Measurements from ENCODE around the gene NELFA. TPM values are rescaled to one million over a fixed set of nuclear protein-coding genes. Genes with fewer than 3 reads are reported as not detected.

The NELFA gene
- polyA plus RNA-seq, 1 donor (not counting 4 experiments of a cell fraction or from before 2014, with no cell fraction given) = 9.9 TPM

GRCh38 chr4:1976416-1977352, 32.1 kb downstream of the NELFA start:
- no peak for DNase-seq (ENCODE audit: low read depth, low spot score)
- Histone ChIP-seq H3K4me2 (ENCODE audit: control insufficient read depth, extremely low read depth, insufficient read depth, low read depth, low read length) (no peak overlapping the region), H3K9ac (ENCODE audit: control insufficient read depth, extremely low read depth, insufficient read depth, low read length) (no peak overlapping the region), H3K79me2 (ENCODE audit: control insufficient read depth, insufficient read depth, low read length) (no peaks in the 10 kb centered on the region), H3K4me3 (ENCODE audit: control insufficient read depth in 2 of 3, extremely low read depth in 1 of 3, insufficient read depth in 2 of 3, low read depth in 1 of 3, low read length in 3 of 3) (no peak overlapping the region), H3K27me3 (ENCODE audit: control insufficient read depth, extremely low read depth, insufficient read depth, low read length) (no peaks in the 10 kb centered on the region), H4K20me1 (ENCODE audit: control insufficient read depth, extremely low read depth, insufficient read depth, low read length) (peaks cover 2% of the 10 kb centered on the region), H3K9me1 (ENCODE audit: control insufficient read depth, extremely low read depth, insufficient read depth, low read length) (no peaks in the 10 kb centered on the region), H2AFZ (ENCODE audit: control insufficient read depth, low read length) (no peak overlapping the region), H3K27ac (ENCODE audit: control insufficient read depth, insufficient read depth, low read length) (no peak overlapping the region), H3K36me3 (ENCODE audit: control insufficient read depth in 2 of 2, extremely low read depth in 1 of 2, insufficient read depth in 2 of 2, low read length in 2 of 2) (peaks cover 16 to 36% of the 10 kb centered on the region in 2 experiments), H3K9me3 (ENCODE audit: control insufficient read depth, low read depth, low read length) (no peaks in the 10 kb centered on the region), H3K4me1 (ENCODE audit: control insufficient read depth, extremely low read depth, insufficient read depth, low read length) (no peaks in the 10 kb centered on the region)
- TF ChIP-seq CTCF (optimal IDR thresholded peaks at IDR 0.05 in 1 of 3, IDR thresholded peaks at IDR 0.05 in 1 of 3, conservative IDR thresholded peaks at IDR 0.05 in 1 of 3; ENCODE audit: extremely low read depth in 1 of 3, insufficient read depth in 2 of 3, low read length in 3 of 3) = no peak
- no peak for TF ChIP-seq EZH2 (IDR thresholded peaks at IDR 0.05; ENCODE audit: low read length)
- no peak for FAIRE-seq
- dilution Hi-C loops (cut with MboI; ENCODE audit: extremely low pct_ligation_motif_present, low sequenced_read_pairs) = no loop called here

DNA sequence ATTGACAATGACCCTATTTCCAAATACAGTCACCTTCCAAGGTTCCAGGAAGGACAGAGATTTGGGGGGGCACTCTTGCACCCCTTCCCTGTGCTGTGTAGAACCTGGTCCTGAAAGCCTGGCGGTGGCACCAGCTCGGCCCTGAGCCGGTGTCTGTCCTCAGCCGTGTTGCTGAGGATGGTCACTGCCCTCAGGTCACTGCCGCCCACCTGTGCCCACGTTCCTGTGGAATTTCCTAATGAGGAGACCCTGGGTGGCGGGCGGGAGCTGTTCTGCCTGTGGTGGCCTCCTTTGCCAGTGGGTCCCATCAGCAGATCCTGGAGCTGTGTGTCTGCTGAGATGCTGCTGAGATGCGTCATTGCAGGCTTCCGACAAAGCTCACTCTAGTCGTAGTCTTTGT, 32.9 kb downstream of the NELFA start:
- Histone ChIP-seq H3K4me3 (ENCODE audit: control insufficient read depth in 2 of 3, extremely low read depth in 1 of 3, insufficient read depth in 2 of 3, low read depth in 1 of 3, low read length in 3 of 3) (no peak overlapping the region), H3K79me2 (ENCODE audit: control insufficient read depth, insufficient read depth, low read length) (no peaks in the 10 kb centered on the region), H3K4me1 (ENCODE audit: control insufficient read depth, extremely low read depth, insufficient read depth, low read length) (no peaks in the 10 kb centered on the region), H3K9me1 (ENCODE audit: control insufficient read depth, extremely low read depth, insufficient read depth, low read length) (no peaks in the 10 kb centered on the region), H3K27ac (ENCODE audit: control insufficient read depth, insufficient read depth, low read length) (no peak overlapping the region), H4K20me1 (ENCODE audit: control insufficient read depth, extremely low read depth, insufficient read depth, low read length) (peaks cover 2% of the 10 kb centered on the region), H3K36me3 (ENCODE audit: control insufficient read depth in 2 of 2, extremely low read depth in 1 of 2, insufficient read depth in 2 of 2, low read length in 2 of 2) (peaks cover 13 to 29% of the 10 kb centered on the region in 2 experiments), H3K4me2 (ENCODE audit: control insufficient read depth, extremely low read depth, insufficient read depth, low read depth, low read length) (no peak overlapping the region), H3K9ac (ENCODE audit: control insufficient read depth, extremely low read depth, insufficient read depth, low read length) (no peak overlapping the region), H3K9me3 (ENCODE audit: control insufficient read depth, low read depth, low read length) (no peaks in the 10 kb centered on the region), H2AFZ (ENCODE audit: control insufficient read depth, low read length) (no peak overlapping the region), H3K27me3 (ENCODE audit: control insufficient read depth, extremely low read depth, insufficient read depth, low read length) (no peaks in the 10 kb centered on the region)
- dilution Hi-C loops (cut with MboI; ENCODE audit: extremely low pct_ligation_motif_present, low sequenced_read_pairs) = no loop called here
- FAIRE-seq = no peak
- TF ChIP-seq CTCF (optimal IDR thresholded peaks at IDR 0.05 in 1 of 3, IDR thresholded peaks at IDR 0.05 in 1 of 3, conservative IDR thresholded peaks at IDR 0.05 in 1 of 3; ENCODE audit: extremely low read depth in 1 of 3, insufficient read depth in 2 of 3, low read length in 3 of 3) (no peak), EZH2 (IDR thresholded peaks at IDR 0.05; ENCODE audit: low read length) (no peak)
- DNase-seq (ENCODE audit: low read depth, low spot score) = no peak

All from keratinocyte (primary cell).